HCT116 (cell line): ENCODE measurements around the gene KRT39. TPM values are rescaled to one million over a fixed set of nuclear protein-coding genes. Genes with fewer than 3 reads are reported as not detected.

Experiments
- ATAC-seq: fragments of 200-7000 bp; cut with Tn5 transposase; 2 replicates; pipeline ENCODE4 v1.9.1; 2020; ENCODE audit warnings: mild to moderate bottlenecking, moderate library complexity
- BruUV-seq: library from RNA; stranded (reverse); fragments of 400-500 nt; replicated peaks from 2 replicates; lab custom pipeline; 2021; lab: Mats Ljungman, UMichigan
- CTCF ChIA-PET: fragments of 300-600 bp; sonication (Branson Sonifier 250); formaldehyde crosslinking; loops from one replicate; lab custom pipeline; 2021; ENCODE audit warnings: antibody characterized with exemption; lab: Charles Lee
- POLR2A ChIA-PET: fragments of 300-600, 350-600 bp; sonication (Branson Sonifier 250); formaldehyde crosslinking; loops from one replicate; lab custom pipeline; 2021; ENCODE audit warnings: antibody characterized with exemption; lab: Charles Lee
- RAD21 ChIA-PET, 2 experiments: fragments of 300-600 bp; sonication (Branson Sonifier 250); formaldehyde crosslinking; loops; one replicate each; lab custom pipeline; 2023; ENCODE audit warnings: low total read pairs in 2 of 2; ENCODE audit not compliant: uncharacterized antibody in 2 of 2, unreplicated experiment in 2 of 2, low non-redundant PET in 1 of 2; lab: Charles Lee
- DNase-seq: peaks from one replicate; pipeline ENCODE4 v3.0.0-alpha.2; 2010; ENCODE audit warnings: low read depth, low spot score
- H2AFZ ChIP-seq: fragments of 200-600 bp; shearing (Covaris generic), sonication (generic); 2 replicates; pipeline ENCODE4 v1.6.1; 2017; ENCODE audit warnings: low read depth, mixed run types, mixed read lengths, antibody characterized with exemption, low read length; ENCODE audit not compliant: poor library complexity, severe bottlenecking
- H3K27ac ChIP-seq: 2 replicates; pipeline ENCODE4 v1.5.1; 2012; ENCODE audit warnings: low read depth, low read length
- H3K27me3 ChIP-seq: fragments of 200-600 bp; sonication (generic); 2 replicates; pipeline ENCODE4 v1.6.1; 2016; ENCODE audit warnings: mixed run types, low read length, mixed read lengths; ENCODE audit not compliant: insufficient read depth
- H3K36me3 ChIP-seq, 2 experiments: fragments of 200-500 bp in 1 of 2; fragments of 200-600 bp in 1 of 2; sonication (Bioruptor generic) in 1 of 2; sonication (generic) in 1 of 2; 2 replicates each; pipeline versions ENCODE4 v1.5.1 to v1.6.1; 2014 to 2016; ENCODE audit warnings: low read length in 2 of 2, inconsistent platforms in 1 of 2, mixed read lengths in 1 of 2, mixed run types in 1 of 2; ENCODE audit not compliant: insufficient read depth in 2 of 2, control insufficient read depth in 1 of 2
- H3K4me1 ChIP-seq, 2 experiments: fragments of 200-600 bp in 1 of 2; sonication (generic) in 1 of 2; 2 replicates each; pipeline versions ENCODE4 v1.5.1 to v1.6.1; 2012 to 2017; ENCODE audit warnings: low read length in 2 of 2, inconsistent platforms in 1 of 2, mild to moderate bottlenecking in 1 of 2, mixed read lengths in 1 of 2, mixed run types in 1 of 2, moderate library complexity in 1 of 2; ENCODE audit not compliant: insufficient read depth in 2 of 2, control insufficient read depth in 1 of 2
- H3K4me2 ChIP-seq: fragments of 200-600 bp; sonication (generic); 2 replicates; pipeline ENCODE4 v1.6.1; 2017; ENCODE audit warnings: mixed run types, low read length, mixed read lengths
- H3K4me3 ChIP-seq, 2 experiments: fragments of 200-600 bp in 1 of 2; sonication (generic) in 1 of 2; replicated peaks in 1 of 2; 2 replicates each; pipeline ENCODE4 v1.5.1; 2011 to 2016; ENCODE audit warnings: low read length in 2 of 2, control low read depth in 1 of 2, low read depth in 1 of 2, mild to moderate bottlenecking in 1 of 2, mixed read lengths in 1 of 2, mixed run types in 1 of 2
- H3K79me2 ChIP-seq: fragments of 200-600 bp; sonication (generic); 2 replicates; pipeline ENCODE4 v1.6.1; 2017; ENCODE audit warnings: mild to moderate bottlenecking, mixed run types, low read length, moderate library complexity, mixed read lengths; ENCODE audit not compliant: insufficient read depth
- H3K9ac ChIP-seq: fragments of 200-600 bp; sonication (generic); 2 replicates; pipeline ENCODE4 v1.6.1; 2016; ENCODE audit warnings: low read length, mixed read lengths
- H3K9me2 ChIP-seq: fragments of 200-600 bp; sonication (generic), shearing (Covaris generic); 2 replicates; pipeline ENCODE4 v1.6.1; 2017; ENCODE audit warnings: mixed run types, mild to moderate bottlenecking, moderate library complexity; ENCODE audit not compliant: insufficient read depth
- H3K9me3 ChIP-seq, 2 experiments: fragments of 200-500 bp in 1 of 2; fragments of 200-600 bp in 1 of 2; sonication (Bioruptor generic) in 1 of 2; sonication (generic) in 1 of 2; 2 replicates each; pipeline ENCODE4 v1.6.1; 2014 to 2017; ENCODE audit warnings: low read length in 2 of 2, mixed read lengths in 2 of 2, inconsistent platforms in 1 of 2, low read depth in 1 of 2, mild to moderate bottlenecking in 1 of 2, mixed run types in 1 of 2, moderate library complexity in 1 of 2; ENCODE audit not compliant: control insufficient read depth in 1 of 2, insufficient read depth in 1 of 2
- H4K20me1 ChIP-seq: fragments of 200-600 bp; sonication (generic), shearing (Covaris generic); 2 replicates; pipeline ENCODE4 v1.6.1; 2017; ENCODE audit warnings: mixed run types, mild to moderate bottlenecking, moderate library complexity; ENCODE audit not compliant: insufficient read depth
- ATF3 ChIP-seq: IDR thresholded peaks from 2 replicates; pipeline ENCODE4 v1.6.1; 2012
- CBX3 ChIP-seq: IDR thresholded peaks from 2 replicates; pipeline ENCODE4 v1.6.1; 2012; ENCODE audit warnings: low read depth
- CEBPB ChIP-seq: IDR thresholded peaks from 2 replicates; pipeline ENCODE4 v1.6.1; 2012; ENCODE audit warnings: low read depth
- CTCF ChIP-seq, 3 experiments: fragments of 200-600 bp in 1 of 3; sonication (generic) in 1 of 3; IDR thresholded peaks in 2 of 3; conservative IDR thresholded peaks in 1 of 3; 2 replicates each; pipeline ENCODE4 v1.5.1; 2012 to 2017; ENCODE audit warnings: low read depth in 2 of 3, low read length in 2 of 3, antibody characterized with exemption in 1 of 3, borderline replicate concordance in 1 of 3, control low read depth in 1 of 3, mild to moderate bottlenecking in 1 of 3, mixed read lengths in 1 of 3, mixed run types in 1 of 3, moderate library complexity in 1 of 3; ENCODE audit not compliant: insufficient read depth in 1 of 3
- EGR1 ChIP-seq: IDR thresholded peaks from 2 replicates; pipeline ENCODE4 v1.6.1; 2012; ENCODE audit warnings: low read depth
- ELF1 ChIP-seq: IDR thresholded peaks from 2 replicates; pipeline ENCODE4 v1.6.1; 2012; ENCODE audit warnings: low read depth, borderline replicate concordance
- EZH2 ChIP-seq: fragments of 200-600 bp; sonication (generic); IDR thresholded peaks from 2 replicates; pipeline ENCODE4 v1.6.1; 2017; ENCODE audit warnings: antibody characterized with exemption, mixed run types
- JUND ChIP-seq: IDR thresholded peaks from 2 replicates; pipeline ENCODE4 v1.6.1; 2012
- POLR2A ChIP-seq: IDR thresholded peaks from 2 replicates; pipeline ENCODE4 v1.7.0; 2011; ENCODE audit warnings: borderline replicate concordance; ENCODE audit not compliant: insufficient read depth, insufficient read length; ENCODE audit errors: extremely low read depth
- RAD21 ChIP-seq: IDR thresholded peaks from 2 replicates; pipeline ENCODE4 v1.6.1; 2012; ENCODE audit warnings: low read depth, mild to moderate bottlenecking
- SP1 ChIP-seq: IDR thresholded peaks from 2 replicates; pipeline ENCODE4 v1.6.1; 2012; ENCODE audit warnings: low read depth
- SRF ChIP-seq: IDR thresholded peaks from 2 replicates; pipeline ENCODE4 v1.6.1; 2012; ENCODE audit warnings: low read depth
- TCF7L2 ChIP-seq: IDR thresholded peaks from 2 replicates; pipeline ENCODE4 v1.7.0; 2011; ENCODE audit warnings: borderline replicate concordance, inconsistent platforms; ENCODE audit not compliant: insufficient read depth, insufficient read length; ENCODE audit errors: extremely low read depth
- YY1 ChIP-seq: IDR thresholded peaks from 2 replicates; pipeline ENCODE4 v1.6.1; 2011; ENCODE audit warnings: low read length, low read depth, moderate library complexity, mild to moderate bottlenecking; ENCODE audit not compliant: insufficient replicate concordance; ENCODE audit errors: extremely low read depth
- ZFX ChIP-seq: fragments of 450-650 bp; IDR thresholded peaks from 2 replicates; pipeline ENCODE4 v1.6.1; 2017
- ZNF274 ChIP-seq: fragments of 200-500 bp; sonication (Bioruptor generic); IDR thresholded peaks from 2 replicates; pipeline ENCODE4 v1.6.1; 2014; ENCODE audit warnings: mild to moderate bottlenecking, low read depth, low read length, inconsistent platforms
- intact Hi-C: fragments of 100-400 bp; cut with micrococcal nuclease; formaldehyde crosslinking; loops from 2 replicates; pipeline ENCODE4 v1.10.0; 2022
- total RNA-seq: library from RNA; stranded (reverse); gene quantifications from one replicate; pipeline ENCODE4 v1.2.1, GENCODE V29; 2021; ENCODE audit not compliant: unreplicated experiment

Gene KRT39
- total RNA-seq, 1 experiment from 2014 or later, result not detected

DNA sequence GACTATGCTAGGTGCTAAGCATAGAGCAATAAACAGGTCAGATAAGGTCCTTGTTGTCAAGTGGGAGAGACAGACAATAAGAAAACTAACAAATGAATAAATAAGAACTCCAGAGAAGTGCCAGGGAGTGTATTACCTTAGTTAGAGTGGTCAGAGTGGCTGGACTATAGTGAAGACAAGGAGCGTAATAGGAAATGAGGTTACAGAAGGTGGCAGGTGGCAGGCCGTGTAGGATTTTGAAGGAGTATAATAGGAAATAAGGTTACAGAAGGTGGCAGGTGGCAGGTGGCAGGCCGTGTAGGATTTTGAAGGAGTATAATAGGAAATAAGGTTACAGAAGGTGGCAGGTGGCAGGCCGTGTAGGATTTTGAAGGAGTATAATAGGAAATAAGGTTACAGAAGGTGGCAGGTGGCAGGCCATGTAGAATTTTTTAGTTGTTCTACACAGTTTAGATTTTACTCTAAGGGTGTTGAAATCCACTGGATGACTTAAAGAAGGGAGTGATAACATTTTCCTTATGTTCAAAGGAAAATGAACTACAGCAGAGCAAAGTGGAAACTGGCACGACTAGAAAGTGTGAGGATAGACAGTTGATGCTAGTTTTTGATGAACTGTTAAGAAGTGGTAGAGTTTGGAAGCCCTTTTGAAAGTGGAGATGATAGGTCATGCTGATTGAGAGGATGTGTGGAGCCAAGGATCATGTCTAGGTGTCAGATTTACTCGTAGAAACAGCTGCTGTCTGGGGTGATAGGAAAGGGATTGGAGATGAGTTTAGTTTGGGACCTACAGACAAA is 45.8 kb upstream of the KRT39 start:
- peaks cover 0 to 6% of the 10 kb centered on the region in 2 experiments; a peak in 1 of 4 replicates for H3K4me1 ChIP-seq
- intact Hi-C loops, result no loop called here
- no peaks in the 10 kb centered on the region for H3K79me2 ChIP-seq
- no peaks in the 10 kb centered on the region for H4K20me1 ChIP-seq
- ChIA-PET RAD21 (no interaction called here), CTCF (no interaction called here), POLR2A (no interaction called here)
- DNase-seq, result no peak
- no peaks in the 10 kb centered on the region for H3K36me3 ChIP-seq
- H3K9me2 ChIP-seq, result no peaks in the 10 kb centered on the region
- no peak for ATAC-seq
- H3K4me2 ChIP-seq, result no peak overlapping the region
- H3K4me3 ChIP-seq, result no peak overlapping the region
- H2AFZ ChIP-seq, result no peak overlapping the region
- no peaks in the 10 kb centered on the region for H3K27me3 ChIP-seq
- no peak overlapping the region for H3K27ac ChIP-seq
- no peaks in the 10 kb centered on the region for H3K9me3 ChIP-seq
- no peak overlapping the region for H3K9ac ChIP-seq
- TF ChIP-seq CBX3 (no peak), ATF3 (no peak), POLR2A (no peak), TCF7L2 (no peak), ZFX (no peak), YY1 (no peak), SP1 (no peak), JUND (no peak), EGR1 (no peak), CTCF (IDR thresholded peaks at IDR 0.05 in 2 of 3, conservative IDR thresholded peaks at IDR 0.05 in 1 of 3; ENCODE audit: borderline replicate concordance in 1 of 3, insufficient read depth in 1 of 3, low read depth in 2 of 3, low read length in 2 of 3) (no peak), ZNF274 (no peak), ELF1 (no peak), SRF (no peak), EZH2 (no peak), RAD21 (no peak), CEBPB (no peak)
- BruUV-seq, result no TSS peak
